NCI-H82 treated with DMSO at 0.1 percent for 48 hours (cell line): ENCODE data around the gene EXOC6B.

Experiments used
- DNase-seq: peaks from one replicate; lab custom pipeline; 2025; ENCODE audit not compliant: unreplicated experiment; lab: John Stamatoyannopoulos, UW

The EXOC6B gene

DNA sequence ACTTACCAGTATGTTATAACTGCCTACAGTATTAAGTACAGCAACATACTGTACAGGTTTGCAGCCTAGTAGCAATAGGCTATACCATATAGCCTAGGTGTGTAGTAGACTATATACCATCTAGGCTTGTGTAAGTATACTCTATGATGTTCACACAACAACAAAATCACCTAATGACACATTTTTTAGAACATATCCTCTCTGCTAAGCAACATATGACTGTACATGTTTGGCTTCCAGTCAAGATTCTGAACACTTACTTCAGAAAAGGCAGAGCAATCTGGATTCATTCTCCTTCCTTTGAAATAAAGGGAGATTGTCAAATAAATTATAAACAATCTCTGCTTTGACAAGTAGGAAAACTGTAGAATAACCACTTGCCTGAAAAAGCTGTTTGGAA lies 81.8 kb downstream of the EXOC6B start:
- DNase-seq: no peak

- no peak for DNase-seq
Measured at GRCh38 chr2:72743481-72743880, 82.4 kb downstream of the EXOC6B start.

GRCh38 chr2:72738096-72738495 lies 87.7 kb downstream of the EXOC6B start:
- DNase-seq: no peak

DNA sequence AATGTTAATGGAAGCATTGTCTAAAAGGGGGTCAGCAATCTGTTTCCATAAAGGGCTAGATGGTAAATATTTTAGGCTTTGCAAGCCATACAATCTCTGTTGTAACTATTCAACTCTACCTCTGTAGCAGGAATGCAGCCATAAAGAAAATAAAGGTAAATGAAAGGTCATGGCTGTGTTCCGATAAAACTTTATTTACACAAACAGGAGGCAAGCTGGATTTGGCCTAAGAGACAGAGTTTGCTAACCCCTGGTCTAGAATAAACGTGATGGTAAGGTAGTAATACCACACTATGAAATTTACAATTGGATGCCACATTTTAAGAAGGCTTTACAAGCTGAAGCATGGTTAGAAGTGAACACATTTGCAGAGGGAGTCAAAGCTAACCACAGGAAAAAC lies 91.4 kb downstream of the EXOC6B start:
- DNase-seq: no peak

GRCh38 chr2:72731116-72731515 lies 94.7 kb downstream of the EXOC6B start:
- DNase-seq: no peak

DNA sequence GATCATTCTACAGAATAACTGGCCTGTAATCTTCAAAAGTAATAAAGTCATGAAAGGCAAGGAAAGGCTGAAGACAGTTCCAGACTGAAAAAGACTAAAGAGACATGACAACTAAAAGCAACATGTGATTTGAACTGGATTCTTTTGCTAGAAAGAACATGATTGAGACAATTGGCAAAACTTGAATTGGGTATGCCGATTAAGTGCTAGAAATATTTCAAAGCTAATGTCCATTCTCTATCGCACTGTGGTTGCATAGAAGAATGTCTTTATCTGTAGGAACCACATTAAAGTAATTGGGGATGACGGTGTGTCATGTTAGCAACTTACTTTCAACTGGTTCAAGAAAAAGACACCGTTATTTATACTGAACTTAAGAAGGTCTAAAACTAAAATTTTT lies 98.5 kb downstream of the EXOC6B start:
- DNase-seq: no peak

DNA sequence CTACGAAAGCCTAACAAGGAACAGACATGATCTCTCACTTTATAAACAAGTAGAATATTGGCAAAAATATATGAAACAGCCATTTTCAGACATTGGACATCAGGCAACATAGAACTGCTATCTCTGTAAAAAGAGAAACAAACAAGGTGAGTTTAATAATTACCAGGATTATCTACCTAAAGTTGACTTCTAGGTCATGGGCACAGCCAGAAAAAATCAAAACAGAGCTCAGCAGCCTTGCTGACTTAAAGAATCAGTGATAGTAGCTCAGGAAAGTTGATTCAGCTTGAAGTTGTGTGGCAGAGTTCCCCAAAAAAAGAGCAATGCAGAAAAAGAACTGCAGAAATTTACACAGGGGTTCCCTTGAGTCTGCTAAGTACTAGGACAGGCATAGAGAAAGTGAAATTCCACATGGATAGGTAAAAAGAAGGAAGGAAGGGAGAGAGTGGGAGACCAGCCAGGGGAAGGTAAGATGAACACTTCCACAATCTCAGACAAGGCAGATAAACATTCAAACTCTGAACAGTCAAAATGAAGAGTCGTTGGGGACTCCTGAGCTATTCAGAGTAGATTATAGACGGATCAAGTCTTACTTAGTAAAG lies 102.0 kb downstream of the EXOC6B start:
- DNase-seq: no peak

GRCh38 chr2:72722492-72723070 lies 103.3 kb downstream of the EXOC6B start:
- DNase-seq: no peak

- no peak for DNase-seq
Measured at GRCh38 chr2:72719416-72719815, 106.4 kb downstream of the EXOC6B start.

- DNase-seq: no peak
Measured at GRCh38 chr2:72718876-72719275, 107.0 kb downstream of the EXOC6B start.

- no peak for DNase-seq
Measured at GRCh38 chr2:72716601-72717000, 109.2 kb downstream of the EXOC6B start.

DNA sequence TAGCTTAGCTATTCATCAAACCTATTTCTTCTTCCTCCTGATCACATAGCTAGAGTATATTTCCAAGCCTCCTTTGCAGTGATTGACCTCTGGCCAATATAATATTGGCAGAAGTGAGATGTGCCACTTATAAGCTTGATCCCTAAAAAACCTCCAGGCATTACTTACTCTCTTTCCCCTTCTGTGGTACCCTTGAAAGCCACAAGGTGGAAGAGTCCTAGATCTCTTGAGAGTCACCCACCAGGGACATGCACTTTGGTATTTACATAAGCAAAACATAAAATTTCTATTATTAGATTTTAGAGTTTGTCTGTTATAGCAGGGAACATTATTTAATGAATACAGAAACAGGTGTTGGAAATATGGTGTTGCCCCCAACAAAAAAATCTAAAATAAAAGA lies 112.0 kb downstream of the EXOC6B start:
- no peak for DNase-seq

- no peak for DNase-seq
Measured at GRCh38 chr2:72712977-72713376, 112.9 kb downstream of the EXOC6B start.

DNA sequence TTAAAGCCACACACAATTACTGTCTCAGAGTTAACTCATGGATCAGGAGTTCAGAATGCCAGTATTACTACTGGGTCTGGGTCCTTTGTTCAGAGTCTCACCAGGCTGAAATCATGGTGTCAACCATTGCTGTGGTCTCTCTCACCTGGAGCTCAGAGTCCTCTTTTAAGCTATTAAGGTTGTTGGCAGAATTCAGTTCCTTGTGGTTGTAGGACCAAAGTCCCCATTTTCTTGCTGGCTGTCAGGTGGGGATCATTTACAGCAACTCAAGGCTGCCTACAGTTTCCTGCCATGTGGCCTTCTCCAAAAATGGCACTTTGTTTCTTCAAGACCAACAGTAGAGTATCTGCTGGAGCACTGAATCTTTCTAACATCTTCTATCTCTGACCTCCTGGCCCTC lies 113.5 kb downstream of the EXOC6B start:
- DNase-seq: no peak

GRCh38 chr2:72710418-72711152 lies 115.2 kb downstream of the EXOC6B start:
- no peak for DNase-seq

- DNase-seq: no peak
Measured at GRCh38 chr2:72708236-72708635, 117.6 kb downstream of the EXOC6B start.

DNA sequence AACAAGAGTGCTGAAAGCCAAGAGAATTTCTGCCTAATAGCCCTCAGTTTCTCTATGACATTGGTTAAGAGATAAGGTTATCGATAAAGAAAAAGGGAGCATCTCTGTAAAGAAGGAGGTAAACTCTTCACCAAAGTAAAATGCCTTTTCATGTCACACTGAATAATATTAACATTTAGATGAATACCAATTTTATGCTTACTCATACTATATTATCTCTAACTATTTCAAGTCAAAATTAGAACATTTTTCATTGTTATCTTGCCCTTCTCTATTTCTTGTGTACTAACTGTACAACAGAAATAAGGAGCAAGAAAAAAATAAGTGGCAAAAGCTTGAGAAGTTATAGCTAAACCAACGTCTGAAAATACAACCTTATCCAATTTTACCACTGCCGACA lies 127.5 kb downstream of the EXOC6B start:
- DNase-seq: no peak

- DNase-seq: no peak
Measured at GRCh38 chr2:72696559-72696958, 129.3 kb downstream of the EXOC6B start.

DNA sequence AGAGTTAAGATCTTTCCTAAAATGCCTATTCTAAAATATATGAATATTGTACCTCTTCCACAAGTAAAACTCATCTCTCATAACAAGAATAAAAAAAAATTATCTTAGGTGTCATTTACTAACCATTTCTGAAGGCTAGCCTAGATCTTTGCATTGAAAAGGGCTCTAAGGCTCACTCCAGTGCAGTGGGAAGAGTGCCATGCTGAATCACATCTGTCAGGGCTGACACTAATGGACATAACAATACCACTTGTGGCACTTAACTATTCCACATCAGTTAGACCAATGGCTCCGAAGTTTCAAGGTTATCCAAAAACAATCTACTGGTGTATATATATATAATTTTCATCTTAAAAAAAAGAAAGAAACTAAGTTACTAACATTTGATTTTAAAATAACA lies 130.2 kb downstream of the EXOC6B start:
- DNase-seq: no peak

DNA sequence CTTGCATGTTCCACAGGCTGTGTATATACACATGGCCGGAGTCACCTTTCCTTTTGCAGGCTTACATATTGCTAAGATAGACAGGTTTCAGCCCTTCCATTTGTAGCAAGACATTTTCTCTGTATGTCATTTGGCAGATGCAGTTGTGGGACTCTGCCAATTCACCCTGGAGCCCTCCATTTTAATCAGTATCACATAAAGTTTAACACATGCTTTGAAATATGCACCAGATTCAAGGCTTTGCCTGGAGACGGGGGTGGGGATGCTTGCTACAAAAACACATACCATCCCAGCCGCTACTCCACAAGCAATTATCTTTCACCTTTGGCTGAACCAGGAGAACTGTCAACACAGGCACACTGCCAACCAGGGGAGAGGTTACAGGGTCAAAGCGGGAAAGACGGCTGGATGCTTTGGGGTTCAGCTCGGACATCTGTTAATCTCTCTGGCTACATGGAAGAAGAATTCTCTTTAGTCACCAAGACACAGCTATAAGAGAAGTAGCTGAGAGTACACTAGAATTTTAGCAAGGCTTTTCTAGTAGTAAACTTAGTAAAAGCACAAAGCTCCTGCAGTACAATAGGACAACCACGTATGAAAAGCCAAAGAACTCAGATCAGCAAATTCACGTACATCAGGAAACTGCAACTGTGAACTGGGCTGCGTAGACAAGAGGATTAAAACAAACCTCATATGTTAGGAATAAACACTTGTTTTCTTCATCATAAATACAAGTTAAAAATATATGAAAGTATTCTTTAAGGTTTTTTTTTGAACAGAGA lies 130.9 kb downstream of the EXOC6B start:
- DNase-seq: no peak

- no peak for DNase-seq
Measured at GRCh38 chr2:72689579-72690195, 136.1 kb downstream of the EXOC6B start.
